ENCODE results near the gene MELTF.
"Not testable (repeated sequence)": the region's sequence is repeated elsewhere in the genome, so short reads cannot be mapped to it uniquely, and the experiment has no call there.

MELTF gene

GRCh38 chr3:197038679-197039462, 9.3 kb upstream of the MELTF start:
- H3K4me3 ChIP-seq (ENCODE audit: low read depth, low read length): no peak overlapping the region
- H3K79me2 ChIP-seq (ENCODE audit: control insufficient read depth, insufficient read depth, low read length, unreplicated experiment): no peaks in the 10 kb centered on the region
- H3K4me1 ChIP-seq (ENCODE audit: control insufficient read depth, insufficient read depth, low read length, unreplicated experiment): no peaks in the 10 kb centered on the region
- H2AFZ ChIP-seq (ENCODE audit: low read length, unreplicated experiment): no peak overlapping the region
- peaks cover 20% of the 10 kb centered on the region for H3K27me3 ChIP-seq (ENCODE audit: insufficient read depth, low read length)
- H3K27ac ChIP-seq (ENCODE audit: low read depth, low read length): no peak overlapping the region
- H3K36me3 ChIP-seq (ENCODE audit: insufficient read depth, low read length): no peaks in the 10 kb centered on the region

GRCh38 chr3:197035577-197035976, 6.0 kb upstream of the MELTF start:
- Histone ChIP-seq H3K27me3 (ENCODE audit: insufficient read depth, low read length) (peaks cover 20% of the 10 kb centered on the region), H3K36me3 (ENCODE audit: insufficient read depth, low read length) (no peaks in the 10 kb centered on the region), H3K4me3 (ENCODE audit: low read depth, low read length) (no peak overlapping the region), H3K4me1 (ENCODE audit: control insufficient read depth, insufficient read depth, low read length, unreplicated experiment) (peaks cover 15% of the 10 kb centered on the region), H3K27ac (ENCODE audit: low read depth, low read length) (no peak overlapping the region), H2AFZ (ENCODE audit: low read length, unreplicated experiment) (no peak overlapping the region), H3K79me2 (ENCODE audit: control insufficient read depth, insufficient read depth, low read length, unreplicated experiment) (no peaks in the 10 kb centered on the region)

GRCh38 chr3:197034778-197035177, 5.2 kb upstream of the MELTF start:
- peaks cover 20% of the 10 kb centered on the region for H3K27me3 ChIP-seq (ENCODE audit: insufficient read depth, low read length)
- H3K79me2 ChIP-seq (ENCODE audit: control insufficient read depth, insufficient read depth, low read length, unreplicated experiment); H3K36me3 ChIP-seq (ENCODE audit: insufficient read depth, low read length); H3K27ac ChIP-seq (ENCODE audit: low read depth, low read length); H2AFZ ChIP-seq (ENCODE audit: low read length, unreplicated experiment); H3K4me3 ChIP-seq (ENCODE audit: low read depth, low read length): not testable (repeated sequence)
- H3K4me1 ChIP-seq (ENCODE audit: control insufficient read depth, insufficient read depth, low read length, unreplicated experiment): peaks cover 18% of the 10 kb centered on the region

GRCh38 chr3:197033764-197034163, 4.1 kb upstream of the MELTF start:
- not testable (repeated sequence) for H2AFZ ChIP-seq (ENCODE audit: low read length, unreplicated experiment); H3K27ac ChIP-seq (ENCODE audit: low read depth, low read length); H3K79me2 ChIP-seq (ENCODE audit: control insufficient read depth, insufficient read depth, low read length, unreplicated experiment); H3K36me3 ChIP-seq (ENCODE audit: insufficient read depth, low read length); H3K4me3 ChIP-seq (ENCODE audit: low read depth, low read length)
- Histone ChIP-seq H3K4me1 (ENCODE audit: control insufficient read depth, insufficient read depth, low read length, unreplicated experiment) (peaks cover 18% of the 10 kb centered on the region), H3K27me3 (ENCODE audit: insufficient read depth, low read length) (peaks cover 25% of the 10 kb centered on the region)

- Histone ChIP-seq H2AFZ (ENCODE audit: low read length, unreplicated experiment) (peak overlapping the region; percentile 10), H3K4me1 (ENCODE audit: control insufficient read depth, insufficient read depth, low read length, unreplicated experiment) (peaks cover 18% of the 10 kb centered on the region), H3K79me2 (ENCODE audit: control insufficient read depth, insufficient read depth, low read length, unreplicated experiment) (no peaks in the 10 kb centered on the region), H3K27ac (ENCODE audit: low read depth, low read length) (peak overlapping the region; percentile 90), H3K4me3 (ENCODE audit: low read depth, low read length) (peak overlapping the region; percentile 5; the same call in 1 of the 2 replicates), H3K36me3 (ENCODE audit: insufficient read depth, low read length) (no peaks in the 10 kb centered on the region), H3K27me3 (ENCODE audit: insufficient read depth, low read length) (peaks cover 17% of the 10 kb centered on the region)
Measured at GRCh38 chr3:197031315-197032285, 2.0 kb upstream of the MELTF start.

GRCh38 chr3:197030379-197031314, 1.0 kb upstream of the MELTF start:
- peak overlapping the region; percentile 90 for H3K27ac ChIP-seq (ENCODE audit: low read depth, low read length)
- H2AFZ ChIP-seq (ENCODE audit: low read length, unreplicated experiment): no peak overlapping the region
- no peaks in the 10 kb centered on the region for H3K36me3 ChIP-seq (ENCODE audit: insufficient read depth, low read length)
- peak overlapping the region; percentile 5; the same call in 1 of the 2 replicates for H3K4me3 ChIP-seq (ENCODE audit: low read depth, low read length)
- H3K79me2 ChIP-seq (ENCODE audit: control insufficient read depth, insufficient read depth, low read length, unreplicated experiment): no peaks in the 10 kb centered on the region
- H3K4me1 ChIP-seq (ENCODE audit: control insufficient read depth, insufficient read depth, low read length, unreplicated experiment): peaks cover 18% of the 10 kb centered on the region
- H3K27me3 ChIP-seq (ENCODE audit: insufficient read depth, low read length): peaks cover 9% of the 10 kb centered on the region; the same call in 1 of the 2 replicates

GRCh38 chr3:197028728-197029510, 698 bp downstream of the MELTF start:
- Histone ChIP-seq H3K4me1 (ENCODE audit: control insufficient read depth, insufficient read depth, low read length, unreplicated experiment) (peaks cover 18% of the 10 kb centered on the region), H3K79me2 (ENCODE audit: control insufficient read depth, insufficient read depth, low read length, unreplicated experiment) (no peaks in the 10 kb centered on the region), H3K4me3 (ENCODE audit: low read depth, low read length) (peak overlapping the region; percentile 84), H3K36me3 (ENCODE audit: insufficient read depth, low read length) (no peaks in the 10 kb centered on the region), H3K27me3 (ENCODE audit: insufficient read depth, low read length) (peaks cover 5% of the 10 kb centered on the region; the same call in 1 of the 2 replicates), H2AFZ (ENCODE audit: low read length, unreplicated experiment) (peak overlapping the region; percentile 80), H3K27ac (ENCODE audit: low read depth, low read length) (peak overlapping the region; percentile 41; the same call in 1 of the 2 replicates)

GRCh38 chr3:197027896-197028727, 1.5 kb downstream of the MELTF start:
- H3K79me2 ChIP-seq (ENCODE audit: control insufficient read depth, insufficient read depth, low read length, unreplicated experiment): no peaks in the 10 kb centered on the region
- H3K36me3 ChIP-seq (ENCODE audit: insufficient read depth, low read length): no peaks in the 10 kb centered on the region
- H2AFZ ChIP-seq (ENCODE audit: low read length, unreplicated experiment): no peak overlapping the region
- H3K27me3 ChIP-seq (ENCODE audit: insufficient read depth, low read length): peaks cover 5% of the 10 kb centered on the region; the same call in 1 of the 2 replicates
- H3K4me1 ChIP-seq (ENCODE audit: control insufficient read depth, insufficient read depth, low read length, unreplicated experiment): peaks cover 18% of the 10 kb centered on the region
- H3K27ac ChIP-seq (ENCODE audit: low read depth, low read length): no peak overlapping the region
- H3K4me3 ChIP-seq (ENCODE audit: low read depth, low read length): peak overlapping the region; percentile 84
